Epidermal melanocyte (primary cell): ENCODE results near the gene TRAPPC12.
"Not testable (repeated sequence)": the region's sequence is repeated elsewhere in the genome, so short reads cannot be mapped to it uniquely, and the experiment has no call there.

Source experiments
- DNase-seq: peaks from one replicate; pipeline ENCODE4 v3.0.0; 2011; ENCODE audit warnings: low spot score; ENCODE audit not compliant: insufficient read length

Gene TRAPPC12

GRCh38 chr2:3368261-3368722, 11.2 kb upstream of the TRAPPC12 start:
- DNase-seq = no peak

DNA sequence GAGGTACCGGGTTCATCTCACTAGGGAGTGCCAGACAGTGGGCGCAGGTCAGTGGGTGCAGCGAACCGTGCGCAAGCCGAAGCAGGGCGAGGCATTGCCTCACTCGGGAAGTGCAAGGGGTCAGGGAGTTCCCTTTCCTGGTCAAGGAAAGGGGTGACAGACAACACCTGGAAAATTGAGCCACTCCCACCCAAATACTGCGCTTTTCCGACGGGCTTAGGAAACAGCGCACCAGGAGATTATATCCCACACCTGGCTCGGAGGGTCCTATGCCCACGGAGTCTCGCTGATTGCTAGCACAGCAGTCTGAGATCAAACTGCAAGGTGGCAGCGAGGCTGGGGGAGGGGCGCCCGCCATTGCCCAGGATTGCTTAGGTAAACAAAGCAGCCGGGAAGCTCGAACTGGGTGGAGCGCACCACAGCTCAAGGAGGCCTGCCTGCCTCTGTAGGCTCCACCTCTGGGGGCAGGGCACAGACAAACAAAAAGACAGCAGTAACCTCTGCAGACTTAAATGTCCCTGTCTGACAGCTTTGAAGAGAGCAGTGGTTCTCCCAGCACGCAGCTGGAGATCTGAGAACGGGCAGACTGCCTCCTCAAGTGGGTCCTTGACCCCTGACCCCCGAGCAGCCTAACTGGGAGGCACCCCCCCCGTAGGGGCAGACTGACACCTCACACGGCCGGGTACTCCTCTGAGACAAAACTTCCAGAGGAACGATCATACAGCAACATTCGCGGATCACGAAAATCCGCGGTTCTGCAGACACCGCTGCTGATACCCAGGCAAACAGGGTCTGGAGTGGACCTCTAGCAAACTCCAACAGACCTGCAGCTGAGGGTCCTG, 9.9 kb upstream of the TRAPPC12 start:
- DNase-seq = not testable (repeated sequence)

DNA sequence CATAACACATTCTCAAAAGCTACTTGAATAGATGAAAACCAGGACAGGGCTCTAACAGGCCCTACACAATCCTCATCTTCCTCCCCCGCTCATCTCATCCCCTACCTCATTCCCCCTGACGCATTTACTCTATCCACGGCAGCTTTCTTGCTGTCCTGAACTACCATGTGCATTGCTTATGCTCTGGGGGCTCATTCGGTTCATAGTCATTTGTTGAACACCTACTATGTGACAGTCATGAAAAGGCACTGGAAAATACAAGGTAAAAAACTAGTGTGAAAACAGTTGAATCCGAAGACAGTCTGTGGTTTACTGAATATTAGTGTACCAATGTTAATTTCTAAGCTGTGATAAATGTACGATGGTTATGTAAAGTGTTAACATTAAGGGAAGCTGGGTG, 2.7 kb upstream of the TRAPPC12 start:
- DNase-seq = no peak

DNA sequence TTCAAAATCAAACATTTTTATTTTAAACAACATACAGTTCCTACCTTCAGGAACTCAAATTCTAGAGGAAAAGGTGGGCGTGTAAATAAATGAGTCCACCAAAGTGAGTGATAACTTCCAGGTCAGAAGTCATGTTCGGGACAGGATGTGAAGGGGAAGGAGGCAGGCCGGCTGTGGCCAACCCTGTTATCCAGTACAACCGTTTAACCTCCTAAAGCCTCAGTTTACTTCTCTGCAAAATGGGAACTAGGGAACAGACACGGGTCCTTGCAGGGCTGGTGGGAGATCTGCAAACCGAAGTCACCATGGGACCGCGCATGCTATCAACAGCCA, 2.2 kb upstream of the TRAPPC12 start:
- no peak for DNase-seq

DNA sequence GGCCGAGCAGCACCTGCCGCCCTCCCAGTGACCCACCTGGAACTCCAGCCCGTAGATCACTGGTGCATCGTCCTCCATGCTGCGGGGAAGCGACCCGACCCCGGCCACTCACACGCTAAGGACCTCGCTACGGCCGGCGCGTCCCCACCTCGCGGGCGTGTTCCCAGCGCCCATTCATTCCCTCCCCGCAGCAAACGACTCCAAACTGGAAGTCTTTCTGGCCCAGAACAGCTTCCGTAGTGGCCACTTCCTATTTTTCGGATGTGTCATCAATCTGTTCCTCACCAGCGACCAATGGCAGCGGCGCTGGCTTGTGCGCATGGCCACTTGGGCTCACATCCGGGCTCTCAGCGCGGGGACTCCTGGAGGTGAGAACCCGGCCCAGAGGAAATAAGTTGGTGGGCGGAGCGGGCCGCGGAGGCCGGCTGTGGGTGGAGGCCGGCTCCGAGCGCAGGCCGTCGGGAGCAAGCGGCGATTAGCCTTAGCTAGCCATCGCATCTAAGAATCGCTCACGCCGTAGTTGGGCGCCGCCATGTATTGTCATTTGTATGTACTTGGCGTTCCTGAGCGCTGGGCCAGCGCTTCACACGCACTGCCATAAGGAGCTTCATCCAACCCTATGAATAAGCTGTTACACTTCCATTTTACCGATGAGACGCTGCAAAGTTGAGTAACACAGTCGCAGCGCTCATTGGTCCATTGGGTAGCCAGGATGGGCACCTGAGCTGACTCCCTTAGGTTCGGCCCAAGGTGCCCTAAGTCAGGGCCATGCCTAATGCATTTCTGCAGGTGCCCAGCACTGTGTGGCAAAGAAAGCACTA, 1.7 kb upstream of the TRAPPC12 start, which contains the start of gene EIPR1:
EIPR1 (minus strand) TSS at position 207 of the 821 bp plus-strand sequence; CDS start at position 78, 129 bp downstream.
- peak; percentile 97 for DNase-seq

GRCh38 chr2:3379339-3379646, 201 bp upstream of the TRAPPC12 start:
- DNase-seq = no peak

DNA sequence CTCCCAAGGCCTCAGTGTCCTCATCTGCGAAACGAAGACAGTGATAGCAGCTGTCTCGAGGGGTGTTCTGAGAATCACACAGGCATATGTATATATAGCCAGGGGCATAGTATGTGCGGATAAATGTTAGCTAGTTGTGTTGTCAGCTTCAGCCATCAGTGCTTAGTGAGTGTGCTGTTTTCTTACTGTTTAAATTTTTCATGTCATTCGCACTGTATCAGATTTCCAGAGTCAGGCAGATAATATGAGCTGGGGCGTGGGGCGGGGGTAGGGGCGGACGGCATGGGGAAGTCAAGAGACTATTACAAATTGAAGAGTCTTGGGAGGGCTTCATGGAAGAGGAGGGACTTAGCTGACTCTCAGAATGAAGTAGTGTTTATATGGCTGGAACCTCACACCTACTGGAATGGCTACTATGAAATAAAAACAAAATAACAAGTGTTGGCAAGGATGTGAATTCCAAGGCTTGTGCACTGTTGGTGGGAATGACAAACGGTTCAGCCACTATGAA, 7.0 kb downstream of the TRAPPC12 start:
- no peak for DNase-seq

- DNase-seq = no peak
Measured at GRCh38 chr2:3387011-3387410, 7.5 kb downstream of the TRAPPC12 start.

DNA sequence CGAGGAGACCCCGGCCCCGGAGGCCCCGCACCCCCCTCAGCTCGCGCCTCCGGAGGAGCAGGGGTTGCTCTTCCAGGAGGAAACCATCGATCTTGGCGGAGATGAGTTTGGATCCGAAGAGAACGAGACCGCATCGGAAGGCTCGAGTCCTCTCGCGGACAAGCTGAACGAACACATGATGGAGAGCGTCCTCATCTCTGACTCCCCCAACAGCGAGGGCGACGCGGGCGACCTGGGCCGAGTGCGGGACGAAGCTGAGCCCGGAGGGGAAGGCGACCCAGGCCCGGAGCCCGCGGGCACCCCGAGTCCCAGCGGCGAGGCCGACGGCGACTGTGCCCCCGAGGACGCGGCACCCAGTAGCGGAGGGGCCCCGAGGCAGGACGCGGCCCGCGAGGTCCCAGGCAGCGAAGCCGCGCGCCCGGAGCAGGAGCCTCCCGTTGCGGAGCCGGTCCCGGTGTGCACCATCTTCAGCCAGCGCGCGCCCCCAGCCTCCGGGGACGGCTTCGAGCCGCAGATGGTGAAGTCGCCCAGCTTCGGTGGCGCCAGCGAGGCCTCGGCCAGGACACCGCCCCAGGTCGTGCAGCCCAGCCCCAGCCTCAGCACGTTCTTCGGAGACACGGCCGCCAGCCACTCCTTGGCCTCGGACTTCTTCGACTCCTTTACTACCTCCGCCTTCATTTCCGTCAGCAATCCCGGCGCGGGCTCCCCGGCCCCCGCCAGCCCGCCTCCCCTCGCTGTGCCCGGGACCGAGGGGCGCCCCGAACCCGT, 8.3 kb downstream of the TRAPPC12 start:
- no peak for DNase-seq

DNA sequence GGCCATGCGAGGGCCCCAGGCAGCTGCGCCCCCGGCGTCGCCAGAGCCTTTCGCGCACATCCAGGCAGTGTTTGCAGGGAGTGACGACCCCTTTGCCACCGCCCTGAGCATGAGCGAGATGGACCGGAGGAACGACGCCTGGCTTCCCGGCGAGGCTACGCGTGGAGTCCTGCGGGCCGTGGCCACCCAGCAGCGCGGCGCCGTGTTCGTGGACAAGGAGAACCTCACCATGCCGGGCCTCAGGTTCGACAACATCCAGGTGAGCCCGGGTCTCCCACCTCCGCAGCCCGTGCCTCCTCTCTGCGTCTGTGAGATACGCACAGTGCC, 8.9 kb downstream of the TRAPPC12 start:
- no peak for DNase-seq

GRCh38 chr2:3389193-3389592, 9.7 kb downstream of the TRAPPC12 start:
- DNase-seq = no peak

DNA sequence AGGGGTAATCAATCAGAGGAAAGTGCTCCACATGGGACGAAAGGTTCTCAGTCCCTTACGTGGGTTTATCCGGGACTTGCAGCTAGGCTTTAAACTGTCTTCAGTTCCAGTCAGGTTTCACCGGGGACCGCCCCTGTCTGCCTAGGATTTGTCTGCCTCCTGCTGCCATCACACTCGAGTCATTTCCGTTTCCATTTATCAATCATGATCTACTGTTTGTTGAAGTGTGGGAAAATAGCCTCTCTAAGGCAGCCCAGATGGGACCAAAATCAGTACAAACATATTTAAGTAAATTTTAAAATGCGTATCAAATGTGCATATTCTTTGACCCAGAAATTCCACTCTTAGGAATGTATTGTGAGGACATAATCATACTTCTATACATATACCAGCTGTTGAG, 10.5 kb downstream of the TRAPPC12 start:
- DNase-seq = no peak

GRCh38 chr2:3392216-3392615, 12.7 kb downstream of the TRAPPC12 start:
- DNase-seq = no peak

DNA sequence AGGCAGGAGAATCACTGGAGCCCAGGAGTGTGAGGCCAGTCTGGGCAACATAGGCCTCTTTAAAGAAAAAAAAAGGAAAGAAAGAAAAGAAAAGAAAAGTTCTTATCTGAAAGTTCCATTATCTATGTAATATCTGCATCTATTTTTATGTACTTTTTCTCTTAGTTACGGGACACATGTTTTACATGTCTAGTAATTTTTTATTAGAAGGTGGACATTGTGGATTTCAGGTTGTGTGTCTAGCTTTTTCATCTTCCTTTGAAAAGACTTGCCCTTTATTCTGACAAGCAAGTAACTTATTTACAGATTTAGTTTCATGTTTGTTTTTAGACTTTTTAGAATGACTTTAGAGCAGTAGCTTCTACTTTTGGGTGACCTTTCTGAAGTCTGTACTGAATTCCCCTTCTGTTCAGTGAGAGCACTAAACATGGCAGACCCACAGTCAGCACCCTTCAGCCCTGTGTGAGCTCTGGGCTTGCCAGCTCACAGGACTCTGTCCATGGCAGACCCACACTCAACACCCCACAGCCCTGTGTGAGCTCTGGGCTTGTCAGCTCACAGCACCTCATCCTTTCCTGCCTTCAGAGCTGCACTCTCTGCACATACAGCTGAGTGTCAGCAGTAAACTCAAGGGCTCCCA, 17.5 kb downstream of the TRAPPC12 start:
- DNase-seq = no peak

DNA sequence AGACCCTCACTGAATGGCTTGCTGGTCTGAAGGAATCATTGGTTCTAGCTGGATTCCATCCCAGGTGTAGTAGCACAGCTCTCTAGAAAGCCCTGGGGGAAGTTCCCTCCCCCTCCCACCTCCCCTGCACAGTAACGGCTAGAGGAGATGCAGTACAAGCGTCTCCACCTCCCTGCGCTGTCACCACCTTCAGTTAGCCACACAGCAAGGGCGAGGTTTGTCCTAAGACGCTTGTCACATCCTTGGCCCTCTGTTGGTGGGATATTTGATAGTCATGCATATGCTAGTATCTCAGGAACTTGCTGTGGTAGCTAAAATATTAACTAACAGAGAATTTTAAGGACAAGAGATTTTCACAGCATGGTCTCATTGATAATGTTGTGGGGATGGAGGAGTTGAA, 19.4 kb downstream of the TRAPPC12 start:
- DNase-seq = no peak

- no peak for DNase-seq
Measured at GRCh38 chr2:3399381-3399780, 19.9 kb downstream of the TRAPPC12 start.

DNA sequence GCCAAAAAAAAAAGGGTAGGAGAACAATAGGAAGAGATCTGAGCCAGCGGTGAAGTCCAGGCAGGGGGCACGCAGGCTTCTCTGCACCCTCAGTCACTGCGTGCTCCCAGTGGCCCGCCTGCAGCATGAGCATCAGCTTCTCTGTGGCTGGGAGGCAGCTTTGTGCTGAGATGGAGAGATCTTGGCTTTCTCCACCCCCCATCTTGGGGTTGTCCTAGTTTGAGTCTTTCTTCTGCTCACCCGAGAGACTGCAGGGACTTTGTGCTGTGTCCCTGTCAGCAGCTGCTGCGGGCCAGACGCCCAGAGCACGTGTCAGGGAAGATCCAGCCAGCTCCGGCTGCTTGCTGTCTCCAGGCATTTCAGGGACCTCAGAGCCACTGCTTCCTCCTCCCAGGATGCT, 20.3 kb downstream of the TRAPPC12 start:
- DNase-seq = no peak

DNA sequence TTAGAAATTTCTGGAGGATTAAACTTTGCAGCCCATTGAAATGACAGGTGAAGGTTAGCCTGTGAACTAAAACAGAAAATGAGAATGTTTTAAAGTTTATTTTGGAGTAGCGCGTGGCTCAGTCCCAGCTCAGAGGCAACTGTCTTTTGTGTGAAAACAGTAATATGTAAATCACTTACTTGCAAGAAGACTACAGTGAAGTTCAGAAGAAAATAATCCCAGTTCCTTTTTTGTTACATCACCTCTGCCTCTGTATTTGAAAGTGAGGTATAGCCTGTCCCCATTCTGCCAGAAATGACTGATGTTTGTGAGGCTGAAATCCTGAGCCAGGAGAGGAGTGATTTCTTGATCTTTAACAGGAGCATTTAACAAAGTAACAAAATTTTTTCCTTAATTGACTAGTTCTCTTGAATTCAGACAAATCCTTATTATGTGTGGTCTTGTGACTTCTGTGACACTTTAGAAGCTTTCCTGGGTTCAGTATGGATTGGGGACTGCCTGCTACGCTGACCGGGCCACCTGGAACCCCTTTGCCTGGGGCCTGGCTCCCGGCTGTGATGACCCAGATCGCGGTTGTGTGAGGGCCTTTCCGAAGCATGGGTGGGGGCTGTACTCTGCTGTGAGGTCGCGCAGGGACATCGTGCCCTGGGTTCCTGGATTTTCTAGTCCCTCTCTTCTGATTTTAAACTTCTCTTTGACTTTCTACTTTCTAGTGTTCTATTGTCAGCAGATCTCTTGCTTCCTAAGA, 24.3 kb downstream of the TRAPPC12 start:
- no peak for DNase-seq

GRCh38 chr2:3404349-3404894, 24.9 kb downstream of the TRAPPC12 start:
- DNase-seq = no peak

DNA sequence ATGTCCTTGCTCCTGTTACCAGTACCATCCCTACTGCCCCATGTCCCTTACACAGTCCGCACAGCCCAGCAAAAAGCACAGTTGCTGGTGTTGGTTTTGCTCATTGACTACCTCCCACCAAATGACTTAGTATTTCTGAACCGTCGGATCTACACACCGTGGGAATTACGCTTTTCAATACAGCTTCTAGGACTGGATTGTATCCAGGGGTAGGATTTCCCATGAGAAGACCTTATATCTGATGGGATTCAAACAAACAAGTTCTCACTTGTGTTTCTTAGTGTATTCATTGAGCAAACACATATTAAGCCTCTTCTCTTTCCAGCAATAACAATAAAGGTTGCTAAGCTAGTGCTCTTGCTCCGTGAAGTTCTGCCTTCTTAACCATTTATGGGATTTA, 25.8 kb downstream of the TRAPPC12 start:
- DNase-seq = no peak
